GM13977 (cell line): ENCODE results near the gene CPNE4.

Experiments used
- DNase-seq: peaks from one replicate; pipeline ENCODE4 v3.0.0; 2012; ENCODE audit warnings: low spot score
- CTCF ChIP-seq: IDR thresholded peaks from 2 replicates; pipeline ENCODE4 v1.5.1; 2012; ENCODE audit warnings: mild to moderate bottlenecking, control low read depth; ENCODE audit not compliant: insufficient read depth; ENCODE audit errors: extremely low read depth, missing control alignments
- in situ Hi-C: fragments of 300-500 bp; cut with MboI; formaldehyde crosslinking; loops from one replicate; pipeline ENCODE4 v1.12.0; 2022; ENCODE audit warnings: low sequenced_read_pairs, low pct_unique_long_range_greater_than_20kb, mixed read lengths, inconsistent platforms; ENCODE audit not compliant: unreplicated experiment

Gene CPNE4

GRCh38 chr3:132037581-132037980, 2.8 kb upstream of the CPNE4 start:
- no peak for TF ChIP-seq CTCF
- no peak for DNase-seq
- in situ Hi-C loops, result loop anchor here (25.0 kb wide), 1 partner anchor 500 kb away; no protein-coding TSS in a partner anchor

GRCh38 chr3:132037056-132037455, 2.2 kb upstream of the CPNE4 start:
- no peak for TF ChIP-seq CTCF
- no peak for DNase-seq
- in situ Hi-C loops, result loop anchor here (25.0 kb wide), 1 partner anchor 500 kb away; no protein-coding TSS in a partner anchor

DNA sequence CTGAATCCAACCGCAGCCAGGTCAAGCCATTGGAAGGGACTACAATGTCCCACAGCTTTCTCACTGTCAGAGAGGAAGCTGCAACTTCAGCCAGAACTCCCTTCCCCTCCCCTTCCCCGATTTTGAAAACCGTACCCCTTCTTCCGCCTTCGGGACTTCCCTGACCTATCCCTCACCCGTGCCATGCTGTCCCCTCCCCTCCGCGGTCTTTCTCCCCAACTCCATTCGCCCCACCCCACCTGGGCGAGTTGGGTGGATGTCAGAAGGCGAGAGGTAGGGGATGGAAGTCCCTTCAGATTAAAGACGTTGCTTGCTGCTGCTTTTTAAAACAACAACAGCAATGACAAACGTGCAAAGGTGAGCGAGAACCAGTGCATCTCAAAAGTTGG, 723 bp downstream of the CPNE4 start:
- TF ChIP-seq CTCF, result no peak
- no peak for DNase-seq
- in situ Hi-C loops, result loop anchor here (25.0 kb wide), 1 partner anchor 497 kb away; no protein-coding TSS in a partner anchor

DNA sequence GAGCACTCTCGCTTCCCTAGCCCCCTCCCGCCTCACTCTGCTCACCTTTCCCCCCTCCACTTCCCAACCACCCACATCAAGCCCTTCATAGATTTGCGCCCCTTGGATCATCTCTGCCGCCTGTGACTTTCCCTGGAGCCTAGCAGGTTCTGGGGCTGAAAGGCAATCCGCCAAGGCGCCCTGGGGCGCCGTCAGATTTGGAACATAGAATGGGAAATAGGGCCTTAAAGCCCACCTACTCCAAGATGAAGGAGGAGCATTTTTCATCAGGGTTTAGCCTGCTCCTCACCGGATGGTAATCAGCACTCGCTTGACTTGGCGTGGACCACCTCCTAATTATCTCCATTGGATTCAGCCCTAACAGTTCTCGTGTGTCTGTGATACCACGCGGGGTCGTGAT, 1.3 kb downstream of the CPNE4 start:
- in situ Hi-C loops, result loop anchor here (25.0 kb wide), 1 partner anchor 496 kb away; no protein-coding TSS in a partner anchor
- DNase-seq, result no peak
- TF ChIP-seq CTCF, result no peak

DNA sequence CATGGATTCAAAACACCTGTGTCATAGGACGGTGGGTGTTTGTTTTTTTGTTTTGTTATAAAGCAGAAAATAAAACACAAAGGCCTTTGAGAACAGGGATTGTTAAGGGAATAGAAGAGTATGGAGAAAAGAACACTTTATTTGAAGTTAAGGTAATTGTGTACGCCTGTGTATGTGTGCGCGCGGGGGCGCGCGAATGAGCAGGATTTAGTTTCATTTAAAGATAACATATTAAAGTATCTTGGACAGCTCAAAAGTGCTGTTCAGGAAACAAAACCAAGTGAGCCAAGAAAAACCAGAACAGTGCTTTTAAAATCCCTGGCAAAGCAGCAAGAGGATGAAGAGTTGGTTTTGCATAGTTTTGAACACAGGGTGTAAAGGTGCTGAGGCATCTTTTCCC, 1.9 kb downstream of the CPNE4 start:
- in situ Hi-C loops, result loop anchor here (25.0 kb wide), 1 partner anchor 496 kb away; no protein-coding TSS in a partner anchor
- no peak for DNase-seq
- no peak for TF ChIP-seq CTCF

- in situ Hi-C loops, result loop anchor here (25.0 kb wide), 1 partner anchor 492 kb away; no protein-coding TSS in a partner anchor
- peak; percentile 76 for DNase-seq
- TF ChIP-seq CTCF, result peak; percentile 91
Measured at GRCh38 chr3:132029182-132029902, 5.5 kb downstream of the CPNE4 start.
